ENCODE data around the gene ST7.
A peak's percentile ranks its signal among the peaks of the same experiment; 100 is the strongest.
"Not testable (repeated sequence)": the region's sequence is repeated elsewhere in the genome, so short reads cannot be mapped to it uniquely, and the experiment has no call there.

Gene ST7

GRCh38 chr7:116953906-116954838, 871 bp downstream of the ST7 start:
- no peaks in the 10 kb centered on the region for H3K9me3 Mint-ChIP-seq
- DNase-seq (ENCODE audit: low spot score in 2 of 2) (peak; percentile 21 to 22), ATAC-seq (replicated peaks; ENCODE audit: extremely low read depth, poor library complexity, severe bottlenecking) (no peak)
- H3K4me3 Mint-ChIP-seq: peak overlapping the region; percentile 84
- peaks cover 7% of the 10 kb centered on the region for H3K36me3 Mint-ChIP-seq (ENCODE audit: insufficient read depth)
- H3K4me1 Mint-ChIP-seq: peaks cover 26% of the 10 kb centered on the region
- peak overlapping the region; percentile 79 for H3K27ac Mint-ChIP-seq (ENCODE audit: low read depth)
- H3K27me3 Mint-ChIP-seq: no peaks in the 10 kb centered on the region

GRCh38 chr7:116955340-116955739, 2.0 kb downstream of the ST7 start:
- DNase-seq (ENCODE audit: low spot score in 2 of 2) (no peak), ATAC-seq (replicated peaks; ENCODE audit: extremely low read depth, poor library complexity, severe bottlenecking) (no peak)
- peaks cover 26% of the 10 kb centered on the region for H3K4me1 Mint-ChIP-seq
- peak overlapping the region; percentile 79 for H3K27ac Mint-ChIP-seq (ENCODE audit: low read depth)
- no peaks in the 10 kb centered on the region for H3K27me3 Mint-ChIP-seq
- peak overlapping the region; percentile 84 for H3K4me3 Mint-ChIP-seq
- H3K9me3 Mint-ChIP-seq: no peaks in the 10 kb centered on the region
- peaks cover 7% of the 10 kb centered on the region for H3K36me3 Mint-ChIP-seq (ENCODE audit: insufficient read depth)

- ATAC-seq (replicated peaks; ENCODE audit: extremely low read depth, poor library complexity, severe bottlenecking) (no peak), DNase-seq (ENCODE audit: low spot score in 2 of 2) (no peak)
- Mint-ChIP-seq H3K4me1 (peaks cover 30% of the 10 kb centered on the region), H3K36me3 (ENCODE audit: insufficient read depth) (peaks cover 7% of the 10 kb centered on the region), H3K4me3 (no peak overlapping the region), H3K9me3 (no peaks in the 10 kb centered on the region), H3K27ac (ENCODE audit: low read depth) (peak overlapping the region; percentile 79), H3K27me3 (no peaks in the 10 kb centered on the region)
Measured at GRCh38 chr7:116955801-116956476, 2.6 kb downstream of the ST7 start.

GRCh38 chr7:116956477-116956804, 3.1 kb downstream of the ST7 start:
- ATAC-seq (replicated peaks; ENCODE audit: extremely low read depth, poor library complexity, severe bottlenecking): no peak
- H3K27ac Mint-ChIP-seq (ENCODE audit: low read depth): no peak overlapping the region
- peaks cover 33% of the 10 kb centered on the region for H3K4me1 Mint-ChIP-seq
- no peaks in the 10 kb centered on the region for H3K9me3 Mint-ChIP-seq
- H3K27me3 Mint-ChIP-seq: no peaks in the 10 kb centered on the region
- H3K36me3 Mint-ChIP-seq (ENCODE audit: insufficient read depth): peaks cover 7% of the 10 kb centered on the region
- DNase-seq (ENCODE audit: low spot score in 2 of 2): no peak
- no peak overlapping the region for H3K4me3 Mint-ChIP-seq

- Mint-ChIP-seq H3K4me3 (no peak overlapping the region), H3K27me3 (no peaks in the 10 kb centered on the region), H3K4me1 (peaks cover 41% of the 10 kb centered on the region), H3K27ac (ENCODE audit: low read depth) (no peak overlapping the region), H3K9me3 (no peaks in the 10 kb centered on the region), H3K36me3 (ENCODE audit: insufficient read depth) (peaks cover 7% of the 10 kb centered on the region)
- no peak for ATAC-seq (replicated peaks; ENCODE audit: extremely low read depth, poor library complexity, severe bottlenecking)
- DNase-seq (ENCODE audit: low spot score in 2 of 2): no peak
Measured at GRCh38 chr7:116957874-116958273, 4.6 kb downstream of the ST7 start.

GRCh38 chr7:116961966-116962673, 8.8 kb downstream of the ST7 start:
- H3K4me1 Mint-ChIP-seq: peaks cover 19% of the 10 kb centered on the region
- not testable (repeated sequence) for H3K27me3 Mint-ChIP-seq; DNase-seq (ENCODE audit: low spot score in 2 of 2); H3K9me3 Mint-ChIP-seq; H3K4me3 Mint-ChIP-seq; H3K36me3 Mint-ChIP-seq (ENCODE audit: insufficient read depth)
- ATAC-seq (replicated peaks; ENCODE audit: extremely low read depth, poor library complexity, severe bottlenecking): peak; percentile 64
- H3K27ac Mint-ChIP-seq (ENCODE audit: low read depth): peak overlapping the region; percentile 29

- ATAC-seq (replicated peaks; ENCODE audit: extremely low read depth, poor library complexity, severe bottlenecking): no peak
- no peaks in the 10 kb centered on the region for H3K9me3 Mint-ChIP-seq
- no peak overlapping the region for H3K4me3 Mint-ChIP-seq
- DNase-seq (ENCODE audit: low spot score in 2 of 2): no peak
- no peaks in the 10 kb centered on the region for H3K36me3 Mint-ChIP-seq (ENCODE audit: insufficient read depth)
- H3K27me3 Mint-ChIP-seq: no peaks in the 10 kb centered on the region
- no peak overlapping the region for H3K27ac Mint-ChIP-seq (ENCODE audit: low read depth)
- H3K4me1 Mint-ChIP-seq: peaks cover 19% of the 10 kb centered on the region
Measured at GRCh38 chr7:116963234-116963633, 9.9 kb downstream of the ST7 start.

GRCh38 chr7:116966601-116967000, 13.3 kb downstream of the ST7 start:
- no peaks in the 10 kb centered on the region for H3K36me3 Mint-ChIP-seq (ENCODE audit: insufficient read depth)
- H3K4me1 Mint-ChIP-seq: peaks cover 12% of the 10 kb centered on the region
- ATAC-seq (replicated peaks; ENCODE audit: extremely low read depth, poor library complexity, severe bottlenecking): no peak
- no peak overlapping the region for H3K4me3 Mint-ChIP-seq
- no peak for DNase-seq (ENCODE audit: low spot score in 2 of 2)
- no peaks in the 10 kb centered on the region for H3K27me3 Mint-ChIP-seq
- no peaks in the 10 kb centered on the region for H3K9me3 Mint-ChIP-seq
- no peak overlapping the region for H3K27ac Mint-ChIP-seq (ENCODE audit: low read depth)

- Mint-ChIP-seq H3K27ac (ENCODE audit: low read depth) (no peak overlapping the region), H3K4me1 (peaks cover 5% of the 10 kb centered on the region), H3K27me3 (no peaks in the 10 kb centered on the region), H3K9me3 (no peaks in the 10 kb centered on the region), H3K36me3 (ENCODE audit: insufficient read depth) (no peaks in the 10 kb centered on the region), H3K4me3 (no peak overlapping the region)
- ATAC-seq (replicated peaks; ENCODE audit: extremely low read depth, poor library complexity, severe bottlenecking): no peak
- DNase-seq (ENCODE audit: low spot score in 2 of 2): no peak
Measured at GRCh38 chr7:116967254-116967922, 14.1 kb downstream of the ST7 start.

- Mint-ChIP-seq H3K27me3 (no peaks in the 10 kb centered on the region), H3K36me3 (ENCODE audit: insufficient read depth) (peaks cover under 1% of the 10 kb centered on the region), H3K4me1 (peaks cover under 1% of the 10 kb centered on the region), H3K9me3 (no peaks in the 10 kb centered on the region), H3K4me3 (no peak overlapping the region), H3K27ac (ENCODE audit: low read depth) (no peak overlapping the region)
- no peak for DNase-seq (ENCODE audit: low spot score in 2 of 2)
- ATAC-seq (replicated peaks; ENCODE audit: extremely low read depth, poor library complexity, severe bottlenecking): no peak
Measured at GRCh38 chr7:116967983-116968382, 14.7 kb downstream of the ST7 start.

- ATAC-seq (replicated peaks; ENCODE audit: extremely low read depth, poor library complexity, severe bottlenecking) (no peak), DNase-seq (ENCODE audit: low spot score in 2 of 2) (no peak)
- Mint-ChIP-seq H3K4me3 (no peak overlapping the region), H3K27me3 (no peaks in the 10 kb centered on the region), H3K27ac (ENCODE audit: low read depth) (no peak overlapping the region), H3K9me3 (no peaks in the 10 kb centered on the region), H3K36me3 (ENCODE audit: insufficient read depth) (peaks cover 2% of the 10 kb centered on the region), H3K4me1 (peaks cover 5% of the 10 kb centered on the region)
Measured at GRCh38 chr7:116968631-116969030, 15.3 kb downstream of the ST7 start.

GRCh38 chr7:116969371-116969902, 16.1 kb downstream of the ST7 start:
- DNase-seq (ENCODE audit: low spot score in 2 of 2) (no peak), ATAC-seq (replicated peaks; ENCODE audit: extremely low read depth, poor library complexity, severe bottlenecking) (no peak)
- Mint-ChIP-seq H3K4me3 (no peak overlapping the region), H3K9me3 (no peaks in the 10 kb centered on the region), H3K27me3 (no peaks in the 10 kb centered on the region), H3K36me3 (ENCODE audit: insufficient read depth) (peaks cover 2% of the 10 kb centered on the region), H3K4me1 (peaks cover 5% of the 10 kb centered on the region), H3K27ac (ENCODE audit: low read depth) (peak overlapping the region; percentile 39)

All from central memory CD8-positive, alpha-beta T cell (primary cell).